MM.1S (cell line): ENCODE measurements around the gene ZNF716.

Experiments
- EZH2 ChIP-seq: fragments of 300-600 bp; sonication (generic); optimal IDR thresholded peaks from 2 replicates; pipeline ENCODE3; 2017; ENCODE audit warnings: low read depth, mild to moderate bottlenecking, antibody characterized with exemption, low read length, mixed read lengths
- TF ChIP-seq, protein P1 (sequence below): fragments of 300-600 bp; sonication (generic); IDR thresholded peaks from 2 replicates; pipeline ENCODE4 v1.5.1; 2016; ENCODE audit warnings: antibody characterized with exemption, low read length, mixed read lengths

- TF ChIP-seq EZH2, result no peak
- TF ChIP-seq, protein P1, sequence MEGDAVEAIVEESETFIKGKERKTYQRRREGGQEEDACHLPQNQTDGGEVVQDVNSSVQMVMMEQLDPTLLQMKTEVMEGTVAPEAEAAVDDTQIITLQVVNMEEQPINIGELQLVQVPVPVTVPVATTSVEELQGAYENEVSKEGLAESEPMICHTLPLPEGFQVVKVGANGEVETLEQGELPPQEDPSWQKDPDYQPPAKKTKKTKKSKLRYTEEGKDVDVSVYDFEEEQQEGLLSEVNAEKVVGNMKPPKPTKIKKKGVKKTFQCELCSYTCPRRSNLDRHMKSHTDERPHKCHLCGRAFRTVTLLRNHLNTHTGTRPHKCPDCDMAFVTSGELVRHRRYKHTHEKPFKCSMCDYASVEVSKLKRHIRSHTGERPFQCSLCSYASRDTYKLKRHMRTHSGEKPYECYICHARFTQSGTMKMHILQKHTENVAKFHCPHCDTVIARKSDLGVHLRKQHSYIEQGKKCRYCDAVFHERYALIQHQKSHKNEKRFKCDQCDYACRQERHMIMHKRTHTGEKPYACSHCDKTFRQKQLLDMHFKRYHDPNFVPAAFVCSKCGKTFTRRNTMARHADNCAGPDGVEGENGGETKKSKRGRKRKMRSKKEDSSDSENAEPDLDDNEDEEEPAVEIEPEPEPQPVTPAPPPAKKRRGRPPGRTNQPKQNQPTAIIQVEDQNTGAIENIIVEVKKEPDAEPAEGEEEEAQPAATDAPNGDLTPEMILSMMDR, result no peak
Measured at GRCh38 chr7:57496395-57496794, 46.4 kb downstream of the ZNF716 start.
